H1 (cell line): ENCODE data around the gene NR1I2. TPM values are rescaled to one million over a fixed set of nuclear protein-coding genes. Genes with fewer than 3 reads are reported as not detected.

Experiments used
- CTCF ChIA-PET: fragments of 300-600 bp; sonication (Branson Sonifier 250); formaldehyde crosslinking; loops from one replicate; lab custom pipeline; 2021; ENCODE audit not compliant: partially characterized antibody; lab: Charles Lee
- POLR2A ChIA-PET: fragments of 300-600 bp; sonication (Branson Sonifier 250); formaldehyde crosslinking; loops from one replicate; lab custom pipeline; 2021; ENCODE audit warnings: inconsistent platforms; ENCODE audit not compliant: partially characterized antibody; lab: Charles Lee
- DNase-seq, 2 experiments: peaks; one replicate each; pipeline versions ENCODE4 v3.0.0 to v3.0.0-alpha.2; 2010 to 2022; ENCODE audit warnings: low spot score in 2 of 2, low read depth in 1 of 2, mixed read lengths in 1 of 2
- FAIRE-seq: peaks from 2 replicates; lab custom pipeline; 2011; peaks lifted over from hg19 to GRCh38; lab: Jason Lieb, UNC
- H2AFZ ChIP-seq: 2 replicates; pipeline ENCODE4 v1.8.1; 2012; ENCODE audit warnings: low read length, inconsistent platforms
- H2AK5ac ChIP-seq: 2 replicates; pipeline ENCODE4 v1.6.1; 2013; ENCODE audit warnings: low read depth, low read length
- H2BK120ac ChIP-seq: replicated peaks from 2 replicates; pipeline ENCODE3; 2013; ENCODE audit warnings: low read depth, low read length, inconsistent platforms
- H2BK12ac ChIP-seq: 2 replicates; pipeline ENCODE4 v1.6.1; 2013; ENCODE audit warnings: low read depth, low read length
- H2BK15ac ChIP-seq: 2 replicates; pipeline ENCODE4 v1.6.1; 2013; ENCODE audit warnings: low read length
- H2BK20ac ChIP-seq: 2 replicates; pipeline ENCODE4 v1.6.1; 2013; ENCODE audit warnings: low read length
- H2BK5ac ChIP-seq: 2 replicates; pipeline ENCODE4 v1.6.1; 2013; ENCODE audit warnings: low read depth, low read length
- H3K14ac ChIP-seq: 2 replicates; pipeline ENCODE4 v1.6.1; 2013; ENCODE audit warnings: inconsistent platforms; ENCODE audit not compliant: insufficient read length
- H3K18ac ChIP-seq: 2 replicates; pipeline ENCODE4 v1.6.1; 2013; ENCODE audit warnings: low read length; ENCODE audit errors: extremely low read depth
- H3K23ac ChIP-seq: 2 replicates; pipeline ENCODE4 v1.6.1; 2013; ENCODE audit warnings: inconsistent platforms; ENCODE audit not compliant: insufficient read length
- H3K23me2 ChIP-seq: 2 replicates; pipeline ENCODE4 v1.6.1; 2013; ENCODE audit warnings: low read depth, low read length
- H3K27ac ChIP-seq: 2 replicates; pipeline ENCODE4 v1.6.1; 2011; ENCODE audit warnings: low read depth, low read length, inconsistent platforms
- H3K27me3 ChIP-seq, 4 experiments: replicated peaks in 1 of 4; 1 replicate in 1 of 4; 2 replicates in 3 of 4; pipeline versions ENCODE4 v1.6.1 to v1.8.1; 2011 to 2013; ENCODE audit warnings: low read length in 3 of 4, mild to moderate bottlenecking in 3 of 4, inconsistent platforms in 2 of 4, mixed read lengths in 2 of 4, moderate library complexity in 1 of 4; ENCODE audit not compliant: control insufficient read depth in 3 of 4, insufficient read depth in 3 of 4; ENCODE audit errors: extremely low read depth in 1 of 4
- H3K36me3 ChIP-seq, 4 experiments: 2 replicates each; pipeline versions ENCODE4 v1.6.1 to v1.8.1; 2011 to 2013; ENCODE audit warnings: mild to moderate bottlenecking in 4 of 4, low read length in 3 of 4, moderate library complexity in 2 of 4, control low read depth in 1 of 4, inconsistent platforms in 1 of 4; ENCODE audit not compliant: insufficient read depth in 4 of 4, control insufficient read depth in 2 of 4
- H3K4ac ChIP-seq: replicated peaks from 2 replicates; pipeline ENCODE3; 2013; ENCODE audit warnings: low read length, low read depth, mixed read lengths, inconsistent platforms; ENCODE audit not compliant: insufficient read length
- H3K4me1 ChIP-seq, 4 experiments: replicated peaks in 1 of 4; 1 replicate in 1 of 4; 2 replicates in 3 of 4; pipeline versions ENCODE4 v1.6.1 to v1.8.1; 2011 to 2013; ENCODE audit warnings: low read length in 3 of 4, inconsistent platforms in 2 of 4, mixed read lengths in 1 of 4; ENCODE audit not compliant: insufficient read depth in 4 of 4, control insufficient read depth in 3 of 4
- H3K4me2 ChIP-seq, 2 experiments: 2 replicates each; pipeline versions ENCODE4 v1.6.1 to v1.8.1; 2011 to 2013; ENCODE audit warnings: low read depth in 2 of 2, low read length in 2 of 2, control low read depth in 1 of 2, inconsistent platforms in 1 of 2, mild to moderate bottlenecking in 1 of 2; ENCODE audit not compliant: insufficient read depth in 1 of 2
- H3K4me3 ChIP-seq, 4 experiments: fragments of 200-600, 300-600 bp in 1 of 4; sonication (generic), shearing (Covaris generic), sonication (Bioruptor Twin) in 1 of 4; 2 replicates each; pipeline versions ENCODE4 v1.5.1 to v1.8.1; 2011 to 2016; ENCODE audit warnings: low read length in 4 of 4, low read depth in 3 of 4, control low read depth in 2 of 4, inconsistent platforms in 2 of 4, mild to moderate bottlenecking in 2 of 4, mixed read lengths in 1 of 4, moderate library complexity in 1 of 4; ENCODE audit not compliant: insufficient read depth in 2 of 4; ENCODE audit errors: extremely low read depth in 1 of 4
- H3K56ac ChIP-seq: replicated peaks from 2 replicates; pipeline ENCODE3; 2013; ENCODE audit warnings: low read depth, mild to moderate bottlenecking, mixed read lengths, low read length, inconsistent platforms; ENCODE audit not compliant: insufficient read length
- H3K79me1 ChIP-seq: 2 replicates; pipeline ENCODE4 v1.6.1; 2013; ENCODE audit warnings: low read depth, low read length, control low read depth
- H3K79me2 ChIP-seq, 2 experiments: 2 replicates each; pipeline versions ENCODE4 v1.6.1 to v1.8.1; 2012 to 2013; ENCODE audit warnings: low read length in 2 of 2, mild to moderate bottlenecking in 2 of 2, inconsistent platforms in 1 of 2; ENCODE audit not compliant: insufficient read depth in 2 of 2, control insufficient read depth in 1 of 2
- H3K9ac ChIP-seq, 4 experiments: replicated peaks in 1 of 4; 1 replicate in 1 of 4; 2 replicates in 3 of 4; pipeline versions ENCODE4 v1.6.1 to v1.8.1; 2011 to 2013; ENCODE audit warnings: low read depth in 3 of 4, low read length in 3 of 4, control low read depth in 2 of 4, mild to moderate bottlenecking in 2 of 4, moderate library complexity in 2 of 4, inconsistent platforms in 1 of 4; ENCODE audit errors: extremely low read depth in 1 of 4
- H3K9me3 ChIP-seq, 2 experiments: 2 replicates each; pipeline versions ENCODE4 v1.6.1 to v1.8.1; 2012 to 2013; ENCODE audit warnings: mild to moderate bottlenecking in 2 of 2, moderate library complexity in 2 of 2, control low read depth in 1 of 2, inconsistent platforms in 1 of 2, low read depth in 1 of 2, low read length in 1 of 2, mixed read lengths in 1 of 2; ENCODE audit not compliant: insufficient read depth in 2 of 2
- H4K20me1 ChIP-seq, 2 experiments: replicated peaks in 1 of 2; 2 replicates each; pipeline versions ENCODE3 to v1.8.1; 2011 to 2013; ENCODE audit warnings: inconsistent platforms in 2 of 2, low read length in 2 of 2, mild to moderate bottlenecking in 1 of 2; ENCODE audit not compliant: insufficient read depth in 2 of 2, control insufficient read depth in 1 of 2
- H4K5ac ChIP-seq: 2 replicates; pipeline ENCODE4 v1.6.1; 2013; ENCODE audit warnings: low read length, low read depth, mixed read lengths, inconsistent platforms; ENCODE audit not compliant: insufficient read length
- H4K8ac ChIP-seq: 2 replicates; pipeline ENCODE4 v1.8.0; 2013; ENCODE audit warnings: mild to moderate bottlenecking, moderate library complexity, low read length, inconsistent platforms; ENCODE audit not compliant: insufficient read depth; ENCODE audit errors: extremely low read depth
- H4K91ac ChIP-seq: replicated peaks from 2 replicates; pipeline ENCODE3; 2013; ENCODE audit warnings: low read length, mixed read lengths, inconsistent platforms; ENCODE audit not compliant: insufficient read length
- BCL11A ChIP-seq, 2 experiments: IDR thresholded peaks; one replicate each; pipeline ENCODE4 v1.6.1; 2011; ENCODE audit warnings: low read depth in 2 of 2, low read length in 2 of 2, mild to moderate bottlenecking in 2 of 2
- EZH2 ChIP-seq: fragments of 200-600 bp; sonication (generic); IDR thresholded peaks from 2 replicates; pipeline ENCODE4 v1.7.1; 2012; ENCODE audit warnings: low read depth, mild to moderate bottlenecking, moderate library complexity, low read length, inconsistent platforms; ENCODE audit not compliant: severe bottlenecking
- KDM4A ChIP-seq: IDR thresholded peaks from one replicate; pipeline ENCODE4 v1.7.1; 2012; ENCODE audit warnings: low read depth, mild to moderate bottlenecking, moderate library complexity, low read length, inconsistent platforms; ENCODE audit not compliant: severe bottlenecking
- RFX5 ChIP-seq: IDR thresholded peaks from 2 replicates; pipeline ENCODE4 v1.6.1; 2011; ENCODE audit warnings: low read depth, low read length, improper control_type of control experiment, borderline replicate concordance
- RNF2 ChIP-seq: fragments of 200-900, 300-1000 bp; sonication (generic); IDR thresholded peaks from 2 replicates; pipeline ENCODE4 v1.7.1; 2016; ENCODE audit warnings: borderline replicate concordance, low read depth, mild to moderate bottlenecking, antibody characterized with exemption, low read length; ENCODE audit not compliant: poor library complexity, severe bottlenecking; ENCODE audit errors: missing control alignments
- RXRA ChIP-seq: IDR thresholded peaks from 2 replicates; pipeline ENCODE4 v1.6.1; 2011; ENCODE audit warnings: low read depth, mild to moderate bottlenecking, low read length, moderate library complexity; ENCODE audit not compliant: insufficient read depth
- SP2 ChIP-seq: IDR thresholded peaks from 2 replicates; pipeline ENCODE4 v1.6.1; 2012; ENCODE audit warnings: mild to moderate bottlenecking, low read length, inconsistent platforms
- WGBS, 2 experiments: shearing (Covaris generic) in 1 of 2; methylation state at CpG; one replicate each; pipeline versions ENCODE4 v1.1.6 to v1.1.7; 2013 to 2015; ENCODE audit warnings: low lambda C conversion rate in 2 of 2, mixed read lengths in 2 of 2, inconsistent platforms in 1 of 2, low coverage in 1 of 2, missing lambda C conversion rate in 1 of 2; ENCODE audit not compliant: insufficient replicate concordance in 2 of 2, insufficient coverage in 1 of 2, insufficient read length in 1 of 2; ENCODE audit errors: extremely low coverage in 1 of 2, missing lambda C conversion rate in 1 of 2; 5-methylcytosine and 5-hydroxymethylcytosine counted together
- polyA plus RNA-seq, 7 experiments: library from polyadenylated mRNA; depleted of rRNA in 3 of 7; stranded (reverse) in 5 of 7; unstranded in 2 of 7; fragments of >200 nt in 5 of 7; fragments of 200-250 nt in 2 of 7; gene quantifications; 1 replicate in 5 of 7; 2 replicates in 1 of 7; 4 replicates in 1 of 7; pipeline versions ENCODE4 v1.2.1 to v1.2.3, GENCODE V29; 2011 to 2013; ENCODE audit warnings: missing spikeins in 2 of 7, mixed read lengths in 2 of 7
- total RNA-seq: library from RNA; stranded (reverse); fragmentation: NEBNext Ultra II Directional; extraction: Animal tissue kit (Norgen Biotek cat#: 25700); gene quantifications from 2 replicates; pipeline ENCODE4 v1.2.1, GENCODE V29; 2021

The NR1I2 gene
- total and polyA plus RNA-seq, 2 of the 8 experiments (the other 6 are each of a cell fraction or from before 2014, with no cell fraction given) = 0.28 to 1.8 TPM

DNA sequence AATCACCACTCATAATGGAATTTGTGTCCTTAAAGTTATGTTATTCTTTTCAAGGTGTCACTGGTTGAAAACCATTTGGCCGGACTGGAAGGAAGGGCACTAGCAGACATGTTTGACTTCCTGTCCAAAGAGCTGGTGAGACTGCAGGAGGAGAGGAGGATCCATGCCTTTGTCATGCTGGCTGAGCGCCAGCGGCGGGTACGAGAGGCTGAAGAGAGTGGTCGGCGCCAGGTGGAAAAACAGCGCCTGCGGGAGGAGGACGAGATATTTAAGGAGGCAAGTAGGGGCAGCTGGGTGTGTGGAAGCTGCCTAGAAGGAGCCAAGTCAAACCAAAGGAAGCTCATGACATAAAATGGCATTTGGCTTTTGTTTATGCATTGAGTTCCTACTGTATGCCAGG, 38.0 kb upstream of the NR1I2 start:
- ChIA-PET POLR2A (no interaction called here), CTCF (interaction anchor here (0.7 to 1.6 kb wide), 8 partner anchors 12 to 640 kb away, joined by 3 to 8 read pairs (median 4); no protein-coding TSS in a partner anchor)
- no peak overlapping the region for H3K23ac ChIP-seq
- H2BK12ac ChIP-seq = no peak overlapping the region
- TF ChIP-seq EZH2 (no peak), RFX5 (no peak), BCL11A (IDR thresholded peaks at IDR 0.05; ENCODE audit: low read depth in 2 of 2, low read length in 2 of 2) (no peak), RXRA (no peak), SP2 (no peak), KDM4A (no peak), RNF2 (no peak)
- no peak overlapping the region for H3K27ac ChIP-seq
- no peaks in the 10 kb centered on the region for H3K9me3 ChIP-seq
- no peak overlapping the region for H2BK5ac ChIP-seq
- no peaks in the 10 kb centered on the region for H4K20me1 ChIP-seq
- H3K4ac ChIP-seq = no peak overlapping the region
- H3K18ac ChIP-seq = no peak overlapping the region
- no peak overlapping the region for H2BK15ac ChIP-seq
- no peak overlapping the region for H3K14ac ChIP-seq
- no peaks in the 10 kb centered on the region for H3K27me3 ChIP-seq
- no peaks in the 10 kb centered on the region for H3K79me2 ChIP-seq
- DNase-seq (no peak), FAIRE-seq (no peak)
- peaks cover 0 to 2% (median 0%) of the 10 kb centered on the region in 4 experiments; a peak in 1 of 7 replicates for H3K4me1 ChIP-seq
- H3K4me2 ChIP-seq = no peak overlapping the region
- no peak overlapping the region for H3K9ac ChIP-seq
- no peak overlapping the region for H4K5ac ChIP-seq
- no peak overlapping the region for H3K4me3 ChIP-seq
- H4K91ac ChIP-seq = no peak overlapping the region
- no peak overlapping the region for H4K8ac ChIP-seq
- H2BK120ac ChIP-seq = no peak overlapping the region
- H2AFZ ChIP-seq = no peak overlapping the region
- no peak overlapping the region for H2AK5ac ChIP-seq
- no peaks in the 10 kb centered on the region for H3K36me3 ChIP-seq
- H3K79me1 ChIP-seq = no peaks in the 10 kb centered on the region
- WGBS, 2 experiments = 89% methylated on average over 10 of the region's 10 CpGs; no CpG with 5 or more reads in 1 of the 2 experiments
- no peak overlapping the region for H2BK20ac ChIP-seq
- no peaks in the 10 kb centered on the region for H3K23me2 ChIP-seq
- no peak overlapping the region for H3K56ac ChIP-seq
